ENCODE measurements around the gene LANCL2.

DNA sequence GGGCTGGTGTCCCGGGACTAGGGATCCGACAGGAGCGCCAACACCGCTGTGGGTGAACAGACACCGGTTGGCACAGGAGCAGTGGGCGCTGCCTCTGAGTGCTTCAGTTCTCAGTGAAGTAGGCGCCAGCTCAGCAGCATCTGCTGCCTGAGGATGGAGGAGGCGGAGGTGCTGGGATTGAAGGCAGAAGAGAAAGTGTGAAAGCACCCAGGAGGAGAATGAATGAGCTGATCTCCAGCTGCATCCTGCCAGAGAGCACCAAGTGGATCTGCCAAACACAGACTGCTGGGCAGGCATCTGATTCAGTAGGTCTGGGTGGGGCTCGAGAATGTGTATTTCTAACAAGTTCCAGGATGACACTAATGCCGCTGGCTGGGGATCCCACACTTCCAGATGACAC is 74.5 kb downstream of the LANCL2 start:
- TF ChIP-seq GATA2 (IDR thresholded peaks at IDR 0.05; ENCODE audit: low read depth, low read length) = no peak
- TF ChIP-seq GATA3 (IDR thresholded peaks at IDR 0.05; ENCODE audit: low read depth, low read length) = no peak

Measured in SH-SY5Y (cell line).